K562 (cell line): ENCODE data around the gene GDF11. TPM values are rescaled to one million over a fixed set of nuclear protein-coding genes. Genes with fewer than 3 reads are reported as not detected.

ENCODE experiments used
- ATAC-seq: fragments of 200-7000 bp; cut with Tn5 transposase; 3 replicates; pipeline ENCODE4 v1.9.1; 2020; ENCODE audit warnings: moderate library complexity
- BruUV-seq: library from RNA; stranded (reverse); fragments of 400-500 nt; replicated peaks from 2 replicates; lab custom pipeline; 2021; lab: Mats Ljungman, UMichigan
- CTCF ChIA-PET: fragments of 300-600 bp; formaldehyde crosslinking; extraction: SDS; loops from one replicate; lab custom pipeline; 2021; ENCODE audit warnings: low intra/inter-chr PET ratio; lab: Yijun Ruan, JAX
- POLR2A ChIA-PET: fragments of 300-600, 350-650 bp; sonication (Branson Sonifier 250); formaldehyde crosslinking; extraction: SDS; loops from one replicate; lab custom pipeline; 2021; ENCODE audit warnings: antibody characterized with exemption, inconsistent platforms; lab: Yijun Ruan, JAX
- DNase-seq, 4 experiments: peaks; one replicate each; pipeline versions ENCODE4 v3.0.0 to v3.0.0-alpha.2; 2011 to 2018; ENCODE audit warnings: low spot score in 3 of 4, mixed read lengths in 3 of 4; ENCODE audit errors: extremely low read depth in 1 of 4
- FAIRE-seq: peaks from 2 replicates; lab custom pipeline; 2011; peaks lifted over from hg19 to GRCh38; lab: Jason Lieb, UNC
- H2AFZ ChIP-seq: 2 replicates; pipeline ENCODE4 v1.6.0; 2011; ENCODE audit warnings: low read depth, low read length, control low read depth, inconsistent platforms
- H3K27ac ChIP-seq: fragments of 200-600 bp; 3 replicates; pipeline ENCODE4 v1.8.0; 2011; ENCODE audit warnings: low read depth, mild to moderate bottlenecking, control low read depth, inconsistent platforms, low read length, moderate library complexity, mixed read lengths; ENCODE audit errors: extremely low read depth
- H3K27me3 ChIP-seq, 2 experiments: fragments of 300-600 bp in 1 of 2; 2 replicates in 1 of 2; 3 replicates in 1 of 2; pipeline versions ENCODE4 v1.6.0 to v1.8.0; 2011; ENCODE audit warnings: inconsistent platforms in 2 of 2, low read length in 2 of 2, mild to moderate bottlenecking in 1 of 2, mixed read lengths in 1 of 2, moderate library complexity in 1 of 2; ENCODE audit not compliant: control insufficient read depth in 2 of 2, insufficient read depth in 2 of 2
- H3K36me3 ChIP-seq: fragments of 300-600 bp; 3 replicates; pipeline ENCODE4 v1.8.0; 2011; ENCODE audit warnings: mild to moderate bottlenecking, low read length, inconsistent platforms; ENCODE audit not compliant: control insufficient read depth, insufficient read depth
- H3K4me1 ChIP-seq, 2 experiments: fragments of 200-600 bp in 1 of 2; replicated peaks in 1 of 2; 2 replicates in 1 of 2; 3 replicates in 1 of 2; pipeline versions ENCODE4 v1.5.1 to v1.8.0; 2011; ENCODE audit warnings: inconsistent platforms in 2 of 2, low read length in 2 of 2, mild to moderate bottlenecking in 1 of 2, mixed read lengths in 1 of 2, moderate library complexity in 1 of 2; ENCODE audit not compliant: control insufficient read depth in 2 of 2, insufficient read depth in 2 of 2
- H3K4me2 ChIP-seq: 2 replicates; pipeline ENCODE4 v1.6.1; 2011; ENCODE audit warnings: low read length, control low read depth, inconsistent platforms, mixed read lengths; ENCODE audit not compliant: insufficient read depth
- H3K4me3 ChIP-seq: fragments of 200-600 bp; sonication (generic), shearing (Covaris generic); 2 replicates; pipeline ENCODE4 v1.5.1; 2016; ENCODE audit warnings: control low read depth, inconsistent platforms
- H3K79me2 ChIP-seq: fragments of 200-600 bp; 3 replicates; pipeline ENCODE4 v1.8.0; 2011; ENCODE audit warnings: low read length, inconsistent platforms; ENCODE audit not compliant: control insufficient read depth, insufficient read depth
- H3K9ac ChIP-seq, 2 experiments: 2 replicates each; pipeline versions ENCODE4 v1.6.0 to v1.6.1; 2011; ENCODE audit warnings: low read depth in 2 of 2, low read length in 2 of 2, control low read depth in 1 of 2, inconsistent platforms in 1 of 2, mild to moderate bottlenecking in 1 of 2, mixed read lengths in 1 of 2; ENCODE audit not compliant: insufficient read depth in 1 of 2
- H3K9me1 ChIP-seq: one replicate; pipeline ENCODE4 v1.6.0; 2011; ENCODE audit warnings: inconsistent platforms, mild to moderate bottlenecking, low read length, moderate library complexity; ENCODE audit not compliant: control insufficient read depth, insufficient read depth
- H3K9me3 ChIP-seq: replicated peaks from 2 replicates; pipeline ENCODE4 v1.5.1; 2011; ENCODE audit warnings: low read depth, low read length, inconsistent platforms; ENCODE audit not compliant: control insufficient read depth, insufficient read depth
- H4K20me1 ChIP-seq: replicated peaks from 2 replicates; pipeline ENCODE4 v1.6.1; 2011; ENCODE audit warnings: low read length, inconsistent platforms, mixed read lengths; ENCODE audit not compliant: control insufficient read depth, insufficient read depth
- RBM15 ChIP-seq: fragments of 200-400 bp; formaldehyde crosslinking; IDR thresholded peaks from 2 replicates; pipeline ENCODE4 v1.6.1; 2018; ENCODE audit warnings: mild to moderate bottlenecking, low read length, moderate library complexity; ENCODE audit not compliant: insufficient read depth
- ZNF263 ChIP-seq: sonication (generic); formaldehyde crosslinking; IDR thresholded peaks from 2 replicates; pipeline ENCODE4 v1.8.0; 2022; ENCODE audit warnings: mild to moderate bottlenecking, missing genetic modification reagents, borderline replicate concordance
- WGBS: fragments of 100-300 bp; shearing (Covaris generic); methylation state at CpG from one replicate; pipeline ENCODE4 v1.1.6; 2016; ENCODE audit warnings: low coverage, mixed read lengths; ENCODE audit not compliant: insufficient coverage; ENCODE audit errors: missing lambda C conversion rate; 5-methylcytosine and 5-hydroxymethylcytosine counted together
- in situ Hi-C: fragments of 300-500 bp; cut with MboI; formaldehyde crosslinking; loops from 4 replicates; pipeline ENCODE4 v1.15.0; 2018; ENCODE audit warnings: inconsistent platforms, mixed read lengths
- intact Hi-C: fragments of 100-400 bp; cut with micrococcal nuclease; formaldehyde crosslinking; loops from 2 replicates; pipeline ENCODE4 v1.14.2; 2022
- polyA plus RNA-seq, 8 experiments: library from polyadenylated mRNA; depleted of rRNA in 4 of 8; stranded (reverse) in 5 of 8; unstranded in 3 of 8; fragments of >200 nt; fragmentation: Nextera tagmentation in 2 of 8; fragmentation: Illumina TruSeq in 1 of 8; extraction: Ambion mirVana in 2 of 8; extraction: Trizol in 1 of 8; gene quantifications; 2 replicates each; pipeline versions ENCODE4 v1.2.1 to v1.2.3, GENCODE V29; 2011 to 2014; ENCODE audit warnings: inconsistent platforms in 1 of 8, missing spikeins in 1 of 8
- total RNA-seq, 7 experiments: library from RNA; depleted of rRNA in 6 of 7; stranded (reverse); fragments of >200 nt in 6 of 7; fragmentation: Illumina TruSeq in 2 of 7; extraction: Trizol in 2 of 7; gene quantifications; 2 replicates each; pipeline versions ENCODE4 v1.2.1 to v1.2.3, GENCODE V29; 2011 to 2021; ENCODE audit warnings: low replicate concordance in 1 of 7
- TF ChIP-seq, protein P1 (sequence below), 3 experiments: fragments of 200-800 bp in 1 of 3; sonication (Bioruptor generic) in 1 of 3; sonication (generic) in 1 of 3; formaldehyde crosslinking in 1 of 3; IDR thresholded peaks; 2 replicates each; pipeline versions ENCODE4 v1.6.1 to v1.8.0; 2016 to 2022; ENCODE audit warnings: mild to moderate bottlenecking in 2 of 3, missing compliant biosample characterization in 2 of 3, missing genetic modification characterization in 2 of 3, missing genetic modification reagents in 1 of 3

GDF11 gene
- total and polyA plus RNA-seq, 9 of the 15 experiments (the other 6 are each of a cell fraction or from before 2014, with no cell fraction given), result 1.4 to 15.7 (median 4.8) TPM

- peak; percentile 54 for FAIRE-seq
- Histone ChIP-seq H3K4me2 (peak overlapping the region; percentile 80), H3K9me3 (no peaks in the 10 kb centered on the region; the same call in 1 of the 2 replicates), H3K79me2 (peaks cover 34% of the 10 kb centered on the region), H3K9ac (peak overlapping the region; percentile 61 to 77; a peak in 3 of 4 replicates), H3K4me3 (peak overlapping the region; percentile 37), H3K9me1 (no peaks in the 10 kb centered on the region), H3K27me3 (no peaks in the 10 kb centered on the region), H3K4me1 (peaks cover 45 to 49% of the 10 kb centered on the region in 2 experiments), H3K27ac (peak overlapping the region; percentile 44; the same call in 2 of the 3 replicates), H2AFZ (peak overlapping the region; percentile 89), H3K36me3 (peaks cover 11% of the 10 kb centered on the region; the same call in 2 of the 3 replicates)
- intact Hi-C loops, result loop anchor here (2.0 kb wide), 1 partner anchor 185 kb away; the partner anchor contains the start of gene PYM1
- CTCF ChIA-PET, result interaction anchor here (1.1 kb wide), 1 partner anchor 448 kb away, joined by 4 read pairs; no protein-coding TSS in a partner anchor
- BruUV-seq, result no TSS peak
- WGBS, result 23% methylated on average over 2 of the region's 3 CpGs
- no peak for ATAC-seq
- in situ Hi-C loops, result no loop called here
- POLR2A ChIA-PET, result interaction anchor here (0.6 to 4.5 kb wide), 8 partner anchors 12 to 429 kb away, joined by 3 to 44 read pairs (median 3); partner anchors contain the start of gene CD63
- DNase-seq, result no peak
- TF ChIP-seq RBM15, result no peak
- 0 out of 2 replicates have a peak, but pooled peaks have one; percentile 14 for TF ChIP-seq ZNF263
- TF ChIP-seq, protein P1, sequence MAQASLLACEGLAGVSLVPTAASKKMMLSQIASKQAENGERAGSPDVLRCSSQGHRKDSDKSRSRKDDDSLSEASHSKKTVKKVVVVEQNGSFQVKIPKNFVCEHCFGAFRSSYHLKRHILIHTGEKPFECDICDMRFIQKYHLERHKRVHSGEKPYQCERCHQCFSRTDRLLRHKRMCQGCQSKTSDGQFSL (CRISPR knock-in tag; IDR thresholded peaks at IDR 0.05), result no peak
- TF ChIP-seq, protein P1 (tag; IDR thresholded peaks at IDR 0.05), result peak in 1 of 2 experiments; percentile 28; a peak in 1 of 4 replicates
- TF ChIP-seq, all 486 proteins: peak for 2
- H4K20me1 ChIP-seq, result no peaks in the 10 kb centered on the region
Observed at GRCh38 chr12:55741931-55742680, 816 bp upstream of the GDF11 start.
